GM12878 (cell line): ENCODE results near the gene PCBP1. TPM values are rescaled to one million over a fixed set of nuclear protein-coding genes. Genes with fewer than 3 reads are reported as not detected.

Experiments used
- ATAC-seq: fragments of 200-7000 bp; cut with Tn5 transposase; 3 replicates; pipeline ENCODE4 v1.9.1; 2020; ENCODE audit warnings: mild to moderate bottlenecking, moderate library complexity
- BruUV-seq: library from RNA; stranded (reverse); fragments of 400-500 nt; replicated peaks from 2 replicates; lab custom pipeline; 2021; lab: Mats Ljungman, UMichigan
- CTCF ChIA-PET: fragments of 300-600 bp; sonication (Branson Sonifier 250); formaldehyde crosslinking; extraction: SDS; loops from one replicate; lab custom pipeline; 2021; ENCODE audit warnings: inconsistent platforms; lab: Yijun Ruan, JAX
- POLR2A ChIA-PET: fragments of 350-600 bp; formaldehyde crosslinking; extraction: SDS; loops from one replicate; lab custom pipeline; 2021; ENCODE audit warnings: inconsistent platforms; lab: Charles Lee
- RAD21 ChIA-PET: fragments of 300-600 bp; sonication (Branson Sonifier 250); formaldehyde crosslinking; loops from one replicate; lab custom pipeline; 2023; ENCODE audit warnings: antibody characterized with exemption; ENCODE audit not compliant: unreplicated experiment; lab: Charles Lee
- SMC1A ChIA-PET: fragments of 300-600 bp; sonication (Branson Sonifier 250); formaldehyde crosslinking; loops from one replicate; lab custom pipeline; 2023; ENCODE audit not compliant: unreplicated experiment, uncharacterized antibody; lab: Charles Lee
- DNase-seq: peaks from one replicate; pipeline ENCODE4 v3.0.0-alpha.2; 2011; ENCODE audit warnings: low read depth, low spot score
- FAIRE-seq: peaks from 3 replicates; lab custom pipeline; 2011; peaks lifted over from hg19 to GRCh38; lab: Jason Lieb, UNC
- H2AFZ ChIP-seq: 2 replicates; pipeline ENCODE4 v1.6.0; 2011; ENCODE audit warnings: low read depth, low read length, control low read depth; ENCODE audit not compliant: control insufficient read depth
- H3K27ac ChIP-seq: 2 replicates; pipeline ENCODE4 v1.5.1; 2011; ENCODE audit warnings: control low read depth; ENCODE audit not compliant: control insufficient read depth, insufficient read depth
- H3K27me3 ChIP-seq, 2 experiments: replicated peaks in 1 of 2; 2 replicates each; pipeline versions ENCODE4 v1.6.0 to v1.6.1; 2011; ENCODE audit warnings: low read length in 1 of 2; ENCODE audit not compliant: control insufficient read depth in 2 of 2, insufficient read depth in 2 of 2
- H3K36me3 ChIP-seq, 2 experiments: 2 replicates each; pipeline ENCODE4 v1.5.1; 2011; ENCODE audit warnings: low read length in 1 of 2; ENCODE audit not compliant: control insufficient read depth in 2 of 2, insufficient read depth in 2 of 2
- H3K4me1 ChIP-seq: 2 replicates; pipeline ENCODE4 v1.6.1; 2011; ENCODE audit warnings: mild to moderate bottlenecking, low read length, moderate library complexity, mixed read lengths; ENCODE audit not compliant: control insufficient read depth, insufficient read depth
- H3K4me2 ChIP-seq: 2 replicates; pipeline ENCODE4 v1.6.0; 2011; ENCODE audit warnings: control low read depth; ENCODE audit not compliant: control insufficient read depth, insufficient read depth
- H3K4me3 ChIP-seq: fragments of 200-600 bp; sonication (generic); 2 replicates; pipeline ENCODE4 v1.5.1; 2016
- H3K79me2 ChIP-seq: 2 replicates; pipeline ENCODE4 v1.6.0; 2011; ENCODE audit warnings: low read length; ENCODE audit not compliant: control insufficient read depth, insufficient read depth
- H3K9ac ChIP-seq: 2 replicates; pipeline ENCODE4 v1.8.0; 2011; ENCODE audit warnings: low read length, control low read depth, mixed read lengths; ENCODE audit not compliant: control insufficient read depth, insufficient read depth
- H3K9me3 ChIP-seq: replicated peaks from 3 replicates; pipeline ENCODE4 v1.5.1; 2011; ENCODE audit warnings: mild to moderate bottlenecking, low read length; ENCODE audit not compliant: control insufficient read depth, insufficient read depth
- H4K20me1 ChIP-seq: 2 replicates; pipeline ENCODE4 v1.6.0; 2011; ENCODE audit not compliant: control insufficient read depth, insufficient read depth
- E2F8 ChIP-seq: fragments of 450-650 bp; IDR thresholded peaks from 2 replicates; pipeline ENCODE4 v1.6.1; 2018; ENCODE audit warnings: mild to moderate bottlenecking, low read depth, moderate library complexity; ENCODE audit not compliant: partially characterized antibody
- KAT2A ChIP-seq: conservative IDR thresholded peaks from 2 replicates; pipeline ENCODE4 v1.6.1; 2011; ENCODE audit warnings: low read depth, low read length; ENCODE audit not compliant: control insufficient read depth
- SMAD5 ChIP-seq: IDR thresholded peaks from 2 replicates; pipeline ENCODE4 v1.6.1; 2016; ENCODE audit warnings: antibody characterized with exemption, low read depth
- TBL1XR1 ChIP-seq: IDR thresholded peaks from 2 replicates; pipeline ENCODE4 v1.6.1; 2012; ENCODE audit warnings: low read depth, low read length, improper control_type of control experiment
- ZBTB40 ChIP-seq: fragments of 450-650 bp; IDR thresholded peaks from 2 replicates; pipeline ENCODE4 v1.6.1; 2016; ENCODE audit warnings: mild to moderate bottlenecking, moderate library complexity, borderline replicate concordance
- whole genome bisulfite sequencing: methylation state at CpG from one replicate; pipeline ENCODE4 v1.1.6; 2016; ENCODE audit warnings: low lambda C conversion rate; ENCODE audit not compliant: insufficient replicate concordance, insufficient coverage; ENCODE audit errors: missing lambda C conversion rate; 5-methylcytosine and 5-hydroxymethylcytosine counted together
- in situ Hi-C: fragments of 300-500 bp; cut with MboI; formaldehyde crosslinking; loops from 9 replicates; pipeline ENCODE4 v1.14.3; 2018; ENCODE audit warnings: mixed read lengths
- intact Hi-C: fragments of 100-400 bp; cut with micrococcal nuclease; formaldehyde crosslinking; loops from one replicate; pipeline ENCODE4 v1.14.2; 2022; ENCODE audit not compliant: unreplicated experiment
- polyA plus RNA-seq, 11 experiments: library from polyadenylated mRNA; depleted of rRNA in 4 of 11; unstranded in 6 of 11; stranded (reverse) in 5 of 11; fragments of >200 nt; fragmentation: Nextera tagmentation in 4 of 11; fragmentation: Illumina TruSeq in 1 of 11; extraction: Ambion mirVana in 4 of 11; extraction: Trizol in 1 of 11; gene quantifications; 1 replicate in 1 of 11; 2 replicates in 10 of 11; pipeline versions ENCODE4 v1.2.1 to v1.2.3, GENCODE V29; 2011 to 2016; ENCODE audit warnings: inconsistent platforms in 2 of 11, missing spikeins in 2 of 11, low read depth in 1 of 11
- total RNA-seq, 4 experiments: library from RNA; depleted of rRNA in 3 of 4; stranded (reverse); fragments of >200 nt in 3 of 4; fragmentation: Illumina TruSeq in 1 of 4; extraction: Trizol in 1 of 4; gene quantifications; 2 replicates each; pipeline versions ENCODE4 v1.2.1 to v1.2.3, GENCODE V29; 2013 to 2021

Gene PCBP1
- total and polyA plus RNA-seq, 10 of the 15 experiments (the other 5 are each of a cell fraction or from before 2014, with no cell fraction given): 24.4 to 494 (median 130) TPM

GRCh38 chr2:70088598-70089219 lies 1.4 kb downstream of the PCBP1 start:
- CTCF ChIA-PET: interaction anchor here (1.0 to 3.4 kb wide), 11 partner anchors 16 to 176 kb away, joined by 3 to 25 read pairs (median 7); no protein-coding TSS in a partner anchor
- peaks cover 3 to 15% of the 10 kb centered on the region in 2 experiments for H3K36me3 ChIP-seq
- no peak overlapping the region for H2AFZ ChIP-seq
- in situ Hi-C loops (no loop called here), intact Hi-C loops (loop anchor here (5.0 kb wide), 2 partner anchors 159 to 214 kb away; partner anchors contain the start of genes FAM136A and TIA1)
- DNase-seq (no peak), ATAC-seq (no peak), FAIRE-seq (no peak)
- RAD21 ChIA-PET: interaction anchor here (0.7 to 10.7 kb wide), 12 partner anchors 9 to 174 kb away, joined by 3 to 181 read pairs (median 10); partner anchors contain the start of gene MXD1
- TF ChIP-seq TBL1XR1 (no peak), SMAD5 (0 out of 2 replicates have a peak, but pooled peaks have one; percentile 8), KAT2A (no peak), E2F8 (peak; percentile 39), ZBTB40 (peak; percentile 20; the same call in 1 of the 2 replicates)
- no peaks in the 10 kb centered on the region for H4K20me1 ChIP-seq
- SMC1A ChIA-PET: interaction anchor here (0.7 to 9.6 kb wide), 15 partner anchors 10 to 364 kb away, joined by 3 to 147 read pairs (median 6); partner anchors contain the start of gene MXD1
- peaks cover 27% of the 10 kb centered on the region for H3K4me1 ChIP-seq
- H3K27ac ChIP-seq: peak overlapping the region; percentile 90
- peaks cover 53% of the 10 kb centered on the region for H3K79me2 ChIP-seq
- H3K27me3 ChIP-seq: no peaks in the 10 kb centered on the region
- BruUV-seq: no TSS peak
- no peaks in the 10 kb centered on the region; the same call in none of the 3 replicates for H3K9me3 ChIP-seq
- peak overlapping the region; percentile 92 for H3K4me3 ChIP-seq
- POLR2A ChIA-PET: interaction anchor here (1.0 to 13.4 kb wide), 11 partner anchors 11 to 174 kb away, joined by 3 to 187 read pairs (median 10); partner anchors contain the start of gene MXD1
- peak overlapping the region; percentile 98 for H3K9ac ChIP-seq
- H3K4me2 ChIP-seq: peak overlapping the region; percentile 96
- under 1% methylated on average over 8 of the region's 8 CpGs for WGBS
